Measurements from ENCODE around the gene SEPTIN3.

- TF ChIP-seq, protein P1, sequence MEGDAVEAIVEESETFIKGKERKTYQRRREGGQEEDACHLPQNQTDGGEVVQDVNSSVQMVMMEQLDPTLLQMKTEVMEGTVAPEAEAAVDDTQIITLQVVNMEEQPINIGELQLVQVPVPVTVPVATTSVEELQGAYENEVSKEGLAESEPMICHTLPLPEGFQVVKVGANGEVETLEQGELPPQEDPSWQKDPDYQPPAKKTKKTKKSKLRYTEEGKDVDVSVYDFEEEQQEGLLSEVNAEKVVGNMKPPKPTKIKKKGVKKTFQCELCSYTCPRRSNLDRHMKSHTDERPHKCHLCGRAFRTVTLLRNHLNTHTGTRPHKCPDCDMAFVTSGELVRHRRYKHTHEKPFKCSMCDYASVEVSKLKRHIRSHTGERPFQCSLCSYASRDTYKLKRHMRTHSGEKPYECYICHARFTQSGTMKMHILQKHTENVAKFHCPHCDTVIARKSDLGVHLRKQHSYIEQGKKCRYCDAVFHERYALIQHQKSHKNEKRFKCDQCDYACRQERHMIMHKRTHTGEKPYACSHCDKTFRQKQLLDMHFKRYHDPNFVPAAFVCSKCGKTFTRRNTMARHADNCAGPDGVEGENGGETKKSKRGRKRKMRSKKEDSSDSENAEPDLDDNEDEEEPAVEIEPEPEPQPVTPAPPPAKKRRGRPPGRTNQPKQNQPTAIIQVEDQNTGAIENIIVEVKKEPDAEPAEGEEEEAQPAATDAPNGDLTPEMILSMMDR (IDR thresholded peaks at IDR 0.05), result no peak
- TF ChIP-seq EZH2 (IDR thresholded peaks at IDR 0.05), result no peak
Measured at GRCh38 chr22:41971431-41971830, 2.2 kb downstream of the SEPTIN3 start.

All from neural progenitor cell (in vitro differentiated cells).